HCT116 (cell line): ENCODE data around the gene ZNF839.

ENCODE experiments used
- CTCF ChIP-seq, 3 experiments: fragments of 200-600 bp in 1 of 3; sonication (generic) in 1 of 3; IDR thresholded peaks in 2 of 3; conservative IDR thresholded peaks in 1 of 3; 2 replicates each; pipeline ENCODE4 v1.5.1; 2012 to 2017; ENCODE audit warnings: low read depth in 2 of 3, low read length in 2 of 3, antibody characterized with exemption in 1 of 3, borderline replicate concordance in 1 of 3, control low read depth in 1 of 3, mild to moderate bottlenecking in 1 of 3, mixed read lengths in 1 of 3, mixed run types in 1 of 3, moderate library complexity in 1 of 3; ENCODE audit not compliant: insufficient read depth in 1 of 3
- EZH2 ChIP-seq: fragments of 200-600 bp; sonication (generic); IDR thresholded peaks from 2 replicates; pipeline ENCODE4 v1.6.1; 2017; ENCODE audit warnings: antibody characterized with exemption, mixed run types
- POLR2A ChIP-seq: IDR thresholded peaks from 2 replicates; pipeline ENCODE4 v1.7.0; 2011; ENCODE audit warnings: borderline replicate concordance; ENCODE audit not compliant: insufficient read depth, insufficient read length; ENCODE audit errors: extremely low read depth
- RAD21 ChIP-seq: IDR thresholded peaks from 2 replicates; pipeline ENCODE4 v1.6.1; 2012; ENCODE audit warnings: low read depth, mild to moderate bottlenecking
- REST ChIP-seq: IDR thresholded peaks from 2 replicates; pipeline ENCODE4 v1.6.1; 2012; ENCODE audit warnings: low read depth

GRCh38 chr14:102374264-102374663, 54.7 kb downstream of the ZNF839 start:
- TF ChIP-seq CTCF (IDR thresholded peaks at IDR 0.05 in 2 of 3, conservative IDR thresholded peaks at IDR 0.05 in 1 of 3; ENCODE audit: borderline replicate concordance in 1 of 3, insufficient read depth in 1 of 3, low read depth in 2 of 3, low read length in 2 of 3): no peak
- no peak for TF ChIP-seq REST
- no peak for TF ChIP-seq EZH2
- TF ChIP-seq POLR2A: no peak
- TF ChIP-seq RAD21: no peak
